Pancreas (tissue), 10 donors: ENCODE results near the gene KCNAB2. TPM values are rescaled to one million over a fixed set of nuclear protein-coding genes. Genes with fewer than 3 reads are reported as not detected.

Experiments used
- ATAC-seq, 4 donors: fragments of 200-7000 bp; cut with Tn5 transposase; one replicate each; pipeline versions ENCODE4 v1.8.0 to v1.9.1; 2020; ENCODE audit warnings: mild to moderate bottlenecking in 4 of 4, moderate library complexity in 4 of 4
- DNase-seq, 6 donors: peaks; one replicate each; pipeline ENCODE4 v3.0.0-alpha.2; 2020
- FAIRE-seq: peaks from 2 replicates; lab custom pipeline; 2012; peaks lifted over from hg19 to GRCh38; lab: Jason Lieb, UNC
- H3K27ac ChIP-seq, 4 donors: fragments of 200-600 bp; sonication (generic); 1 replicate in 3 of 4; 2 replicates in 1 of 4; pipeline versions ENCODE4 v1.5.0 to v1.8.0; 2020
- H3K27me3 ChIP-seq, 4 donors: fragments of 200-600 bp; one replicate each; pipeline ENCODE4 v1.8.0; 2021
- H3K36me3 ChIP-seq, 3 donors: fragments of 200-600 bp; sonication (generic) in 1 of 3; one replicate each; pipeline versions ENCODE4 v1.5.0 to v1.8.0; 2020 to 2021
- H3K4me1 ChIP-seq, 3 donors: fragments of 200-600 bp; one replicate each; pipeline ENCODE4 v1.8.0; 2021
- H3K4me3 ChIP-seq, 4 donors: fragments of 200-600 bp; sonication (generic) in 2 of 4; one replicate each; pipeline versions ENCODE4 v1.5.0 to v1.8.0; 2020 to 2021
- H3K9me3 ChIP-seq, 4 donors: fragments of 200-600 bp; one replicate each; pipeline ENCODE4 v1.8.0; 2021
- WGBS, 2 donors: extraction: QIAGEN DNeasy Blood & Tissue Kit; methylation state at CpG; one replicate each; pipeline ENCODE4 v1.1.7; 2013; 5-methylcytosine and 5-hydroxymethylcytosine counted together
- intact Hi-C, 3 donors: fragments of 100-400 bp; cut with DNase I; formaldehyde crosslinking; loops; one replicate each; pipeline versions ENCODE4 v1.11.1 to v1.14.2; 2022
- polyA plus RNA-seq, 2 donors: library from polyadenylated mRNA; stranded (reverse); fragments of 200-250 nt; gene quantifications; one replicate each; pipeline ENCODE4 v1.2.3, GENCODE V29; 2013
- total RNA-seq, 6 donors: library from RNA; stranded (reverse); fragmentation: NEBNext Ultra II Directional in 4 of 6; extraction: Animal tissue kit (Norgen Biotek cat#: 25700) in 4 of 6; gene quantifications; one replicate each; pipeline versions ENCODE4 v1.2.1 to v1.2.4, GENCODE V29; 2021 to 2023
- TF ChIP-seq, protein P1 (sequence below), 4 donors: fragments of 200-600 bp; sonication (generic) in 3 of 4; IDR thresholded peaks; one replicate each; pipeline versions ENCODE4 v1.5.0 to v1.8.0; 2021; ENCODE audit warnings: antibody characterized with exemption in 4 of 4
- donor health status: healthy with polysubstance abuse.
- donor health status: DM: no; HTN: no; CAD: no; lungs with moderate emphysema.
- donor health status: DM: no; HTN: no; CAD: no.
- donor health status: control.
- donor health status: control.
- donor health status: Bipolar disorder and iron deficiency.
- donor health status: DM: yes; HTN: yes; CAD: no.
- donor health status: DM: no; HTN: no; CAD: no.
- donor health status: DM: no; HTN: no; CAD: no.
- donor health status: DM: yes; HTN: yes; CAD: no.

KCNAB2 gene
- total and polyA plus RNA-seq, 8 donors: 1.2 to 9.0 (median 4.3) TPM

DNA sequence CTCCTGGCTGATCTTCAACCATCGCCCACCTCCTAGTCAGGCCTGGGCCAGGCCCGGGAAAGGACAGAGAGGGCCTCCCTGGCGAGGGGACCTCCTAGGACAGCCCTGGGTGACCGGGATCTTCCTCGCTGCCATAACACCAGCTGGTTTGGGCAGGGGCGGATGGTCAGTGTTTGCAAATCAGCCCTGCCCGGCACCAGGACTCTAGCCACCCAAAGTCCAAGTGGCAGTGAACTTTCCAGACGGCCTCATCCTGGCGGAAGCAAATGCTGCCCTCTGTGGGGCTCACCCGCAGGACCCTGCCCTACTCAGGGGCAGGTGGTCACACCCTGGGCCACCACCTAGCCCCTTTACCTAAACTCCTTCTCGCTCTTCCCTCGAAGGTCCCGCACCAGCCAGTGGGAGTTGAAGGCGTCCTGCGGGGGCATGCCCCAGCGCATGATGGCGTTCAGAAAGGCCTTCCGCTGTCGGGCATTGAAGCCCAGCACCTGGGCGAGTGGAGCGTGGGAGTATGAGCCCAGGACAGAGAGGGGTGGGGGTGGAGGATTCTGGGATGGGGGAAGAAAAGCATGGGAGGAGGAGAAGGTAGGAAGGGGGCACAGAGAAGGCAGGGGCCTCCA, 79.2 kb downstream of the KCNAB2 start:
- 72 to 82% methylated on average over 21 of the region's 21 CpGs for WGBS, 2 donors
- ATAC-seq (no peak), FAIRE-seq (no peak), DNase-seq (peak in 2 of 6 donors; percentile 30 to 41)
- intact Hi-C loops: no loop called here
- H3K27me3 ChIP-seq: no peaks in the 10 kb centered on the region
- H3K4me1 ChIP-seq: no peaks in the 10 kb centered on the region
- H3K27ac ChIP-seq: no peak overlapping the region
- H3K4me3 ChIP-seq: no peak overlapping the region
- no peaks in the 10 kb centered on the region for H3K36me3 ChIP-seq
- TF ChIP-seq, protein P1, sequence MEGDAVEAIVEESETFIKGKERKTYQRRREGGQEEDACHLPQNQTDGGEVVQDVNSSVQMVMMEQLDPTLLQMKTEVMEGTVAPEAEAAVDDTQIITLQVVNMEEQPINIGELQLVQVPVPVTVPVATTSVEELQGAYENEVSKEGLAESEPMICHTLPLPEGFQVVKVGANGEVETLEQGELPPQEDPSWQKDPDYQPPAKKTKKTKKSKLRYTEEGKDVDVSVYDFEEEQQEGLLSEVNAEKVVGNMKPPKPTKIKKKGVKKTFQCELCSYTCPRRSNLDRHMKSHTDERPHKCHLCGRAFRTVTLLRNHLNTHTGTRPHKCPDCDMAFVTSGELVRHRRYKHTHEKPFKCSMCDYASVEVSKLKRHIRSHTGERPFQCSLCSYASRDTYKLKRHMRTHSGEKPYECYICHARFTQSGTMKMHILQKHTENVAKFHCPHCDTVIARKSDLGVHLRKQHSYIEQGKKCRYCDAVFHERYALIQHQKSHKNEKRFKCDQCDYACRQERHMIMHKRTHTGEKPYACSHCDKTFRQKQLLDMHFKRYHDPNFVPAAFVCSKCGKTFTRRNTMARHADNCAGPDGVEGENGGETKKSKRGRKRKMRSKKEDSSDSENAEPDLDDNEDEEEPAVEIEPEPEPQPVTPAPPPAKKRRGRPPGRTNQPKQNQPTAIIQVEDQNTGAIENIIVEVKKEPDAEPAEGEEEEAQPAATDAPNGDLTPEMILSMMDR (IDR thresholded peaks at IDR 0.05): no peak
- H3K9me3 ChIP-seq: no peaks in the 10 kb centered on the region

DNA sequence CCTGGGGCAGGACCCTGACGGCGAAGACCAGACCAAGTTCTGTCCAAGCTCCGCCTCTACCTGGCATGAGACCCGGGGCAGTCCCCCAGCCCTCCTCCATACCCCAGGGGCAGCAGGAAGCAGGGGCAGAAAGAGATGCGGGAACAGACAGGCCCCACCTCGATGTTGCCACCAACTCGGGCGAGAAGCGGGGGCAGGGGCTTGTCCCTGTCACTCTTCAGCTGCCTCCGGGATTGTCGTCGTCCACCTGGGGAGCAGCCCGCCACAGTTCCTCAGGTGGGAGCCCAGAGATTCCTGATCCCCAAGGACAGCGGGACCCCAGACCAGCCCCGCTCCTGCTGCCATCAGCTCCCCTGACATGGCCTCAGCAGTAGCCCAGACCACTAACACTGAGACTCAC, 79.7 kb downstream of the KCNAB2 start:
- DNase-seq (peak in 2 of 6 donors; percentile 36 to 62), ATAC-seq (no peak), FAIRE-seq (no peak)
- no peaks in the 10 kb centered on the region for H3K4me1 ChIP-seq
- H3K27ac ChIP-seq: no peak overlapping the region
- intact Hi-C loops: no loop called here
- TF ChIP-seq, protein P1 (IDR thresholded peaks at IDR 0.05): no peak
- 52 to 53% methylated on average over 11 to 15 of the region's 15 CpGs for whole genome bisulfite sequencing, 2 donors
- no peaks in the 10 kb centered on the region for H3K36me3 ChIP-seq
- H3K4me3 ChIP-seq: no peak overlapping the region
- no peaks in the 10 kb centered on the region for H3K27me3 ChIP-seq
- H3K9me3 ChIP-seq: no peaks in the 10 kb centered on the region

DNA sequence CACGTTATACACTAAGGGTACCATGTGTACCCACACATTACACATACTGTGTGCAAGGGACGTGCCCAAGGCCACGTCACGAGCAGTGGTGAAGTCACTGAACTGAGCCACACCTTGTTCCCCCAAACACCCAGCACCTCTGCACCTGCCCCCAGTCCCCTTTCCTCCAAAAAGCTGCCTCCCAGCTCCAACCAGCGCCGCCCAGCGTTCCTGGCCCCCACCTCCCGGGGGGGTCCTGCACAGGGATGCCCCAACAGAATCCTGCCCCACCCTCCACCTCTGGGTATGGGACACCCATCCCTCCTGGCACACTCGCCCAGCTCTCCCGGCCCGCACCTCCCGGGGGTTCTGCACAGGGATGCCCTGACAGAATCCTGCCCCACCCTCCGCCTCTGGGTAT, 80.3 kb downstream of the KCNAB2 start:
- 58 to 72% methylated on average over 10 to 13 of the region's 13 CpGs for WGBS, 2 donors
- no peaks in the 10 kb centered on the region for H3K9me3 ChIP-seq
- no peak overlapping the region for H3K4me3 ChIP-seq
- TF ChIP-seq, protein P1 (IDR thresholded peaks at IDR 0.05): no peak
- ATAC-seq (no peak), DNase-seq (peak in 1 of 6 donors; percentile 37), FAIRE-seq (no peak)
- H3K27me3 ChIP-seq: no peaks in the 10 kb centered on the region
- H3K27ac ChIP-seq: no peak overlapping the region
- intact Hi-C loops: no loop called here
- H3K4me1 ChIP-seq: no peaks in the 10 kb centered on the region
- no peaks in the 10 kb centered on the region for H3K36me3 ChIP-seq

DNA sequence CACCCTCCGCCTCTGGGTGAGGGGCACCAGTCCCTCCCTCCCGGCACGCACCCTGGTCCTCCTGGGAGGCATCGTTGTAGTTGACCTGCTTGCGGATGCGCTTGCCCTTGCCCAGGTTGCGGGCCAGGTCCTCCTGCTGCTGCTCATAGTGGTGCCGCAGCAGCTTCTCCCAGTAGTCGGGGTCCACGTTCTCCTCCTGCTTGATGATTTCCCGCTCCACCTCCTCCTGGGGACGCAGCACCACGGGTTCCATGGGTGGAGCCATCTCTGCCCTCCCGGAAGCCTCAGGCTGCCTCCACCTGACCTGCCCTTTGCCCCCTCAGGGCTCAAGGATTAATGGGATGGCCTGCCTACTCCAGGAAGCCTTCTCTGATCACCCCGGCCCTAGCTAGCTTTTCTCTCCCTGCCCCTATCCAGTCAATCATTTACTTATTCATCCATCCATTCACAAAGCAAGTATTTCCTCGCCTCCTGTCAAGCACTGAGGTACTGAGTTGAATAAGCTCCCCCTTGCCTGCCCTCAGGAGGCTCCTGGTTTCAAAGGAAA, 80.9 kb downstream of the KCNAB2 start:
- Histone ChIP-seq H3K36me3 (no peaks in the 10 kb centered on the region), H3K27ac (no peak overlapping the region), H3K9me3 (no peaks in the 10 kb centered on the region), H3K4me3 (no peak overlapping the region), H3K27me3 (no peaks in the 10 kb centered on the region), H3K4me1 (no peaks in the 10 kb centered on the region)
- FAIRE-seq (no peak), ATAC-seq (no peak), DNase-seq (peak in 2 of 6 donors; percentile 26 to 53)
- intact Hi-C loops: no loop called here
- TF ChIP-seq, protein P1 (IDR thresholded peaks at IDR 0.05): no peak
- WGBS, 2 donors: 69 to 77% methylated on average over 16 of the region's 16 CpGs

DNA sequence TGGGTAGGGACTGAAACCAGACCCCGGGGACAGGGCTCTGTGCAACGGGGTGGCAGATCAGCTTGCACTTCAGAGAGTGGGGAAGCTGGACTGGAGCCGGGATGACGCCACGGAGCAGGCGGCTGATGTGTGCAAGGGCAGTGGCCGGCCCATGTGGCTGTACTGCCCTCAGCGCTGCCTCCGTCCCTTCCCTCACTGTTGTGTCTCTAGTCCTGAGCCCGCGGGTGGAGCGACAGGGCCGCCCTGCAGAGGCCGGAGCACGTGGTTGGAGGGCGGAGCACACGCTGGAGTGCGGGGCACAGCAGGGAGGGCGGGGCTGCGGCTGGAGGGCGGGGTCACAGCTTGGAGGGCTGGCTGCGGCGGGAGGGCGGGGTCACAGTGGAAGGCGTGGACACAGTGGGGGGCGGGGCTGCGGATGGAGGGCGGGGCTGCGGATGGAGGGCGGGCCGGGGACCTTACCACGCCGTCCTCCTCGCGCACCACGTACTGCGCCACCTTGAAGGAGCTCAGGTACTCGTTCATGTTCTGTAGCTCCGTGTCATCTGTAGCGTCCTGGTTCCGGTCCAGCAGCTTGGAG, 82.0 kb downstream of the KCNAB2 start:
- 12 to 13% methylated on average over 29 to 41 of the region's 41 CpGs for WGBS, 2 donors
- H3K4me1 ChIP-seq: no peaks in the 10 kb centered on the region
- no peak overlapping the region for H3K4me3 ChIP-seq
- intact Hi-C loops: no loop called here
- H3K36me3 ChIP-seq: no peaks in the 10 kb centered on the region
- DNase-seq (peak; percentile 67 to 85 (median 83)), ATAC-seq (peak; percentile 79 to 99 (median 92)), FAIRE-seq (no peak)
- H3K27me3 ChIP-seq: no peaks in the 10 kb centered on the region
- no peaks in the 10 kb centered on the region for H3K9me3 ChIP-seq
- H3K27ac ChIP-seq: no peak overlapping the region
- TF ChIP-seq, protein P1 (IDR thresholded peaks at IDR 0.05): no peak
